ENCODE data around the gene ZFP91. TPM values are rescaled to one million over a fixed set of nuclear protein-coding genes. Genes with fewer than 3 reads are reported as not detected.
A peak's percentile ranks its signal among the peaks of the same experiment; 100 is the strongest.

Gene ZFP91
- total RNA-seq, 4 donors from 2014 or later = 49.8 to 63.7 (median 59.1) TPM

- 84 to 86% methylated on average over 4 of the region's 4 CpGs for WGBS, 2 donors
- TF ChIP-seq CTCF (IDR thresholded peaks at IDR 0.05) = no peak
- TF ChIP-seq POLR2A (IDR thresholded peaks at IDR 0.05) = no peak
- H3K27ac ChIP-seq = no peak overlapping the region
- intact Hi-C loops (cut with DNase I) = no loop called here
- H3K4me3 ChIP-seq (replicated peaks in 1 of 3) = no peak overlapping the region
- peaks cover 7 to 8% of the 10 kb centered on the region in 2 donors for H3K4me1 ChIP-seq
- H3K27me3 ChIP-seq = no peaks in the 10 kb centered on the region
- H3K36me3 ChIP-seq = peaks cover 43 to 49% of the 10 kb centered on the region in 2 donors
- no peak for DNase-seq
- H3K9me3 ChIP-seq = no peaks in the 10 kb centered on the region
Observed at GRCh38 chr11:58617976-58618557, 39.2 kb downstream of the ZFP91 start.

- Histone ChIP-seq H3K9me3 (no peaks in the 10 kb centered on the region), H3K27me3 (no peaks in the 10 kb centered on the region), H3K36me3 (peaks cover 42 to 47% of the 10 kb centered on the region in 2 donors), H3K4me1 (peaks cover 15 to 21% of the 10 kb centered on the region in 2 donors), H3K4me3 (replicated peaks in 1 of 3) (no peak overlapping the region), H3K27ac (no peak overlapping the region)
- DNase-seq = no peak
- no peak for TF ChIP-seq CTCF (IDR thresholded peaks at IDR 0.05)
- no peak for TF ChIP-seq POLR2A (IDR thresholded peaks at IDR 0.05)
- WGBS, 2 donors = 93 to 95% methylated on average over 4 of the region's 4 CpGs
- intact Hi-C loops (cut with DNase I) = no loop called here
Observed at GRCh38 chr11:58621586-58622262, 42.9 kb downstream of the ZFP91 start.

- intact Hi-C loops (cut with DNase I) = no loop called here
- H3K9me3 ChIP-seq = no peaks in the 10 kb centered on the region
- no peaks in the 10 kb centered on the region for H3K27me3 ChIP-seq
- H3K36me3 ChIP-seq = peaks cover 36 to 40% of the 10 kb centered on the region in 2 donors
- TF ChIP-seq POLR2A (IDR thresholded peaks at IDR 0.05) (no peak), CTCF (IDR thresholded peaks at IDR 0.05) (no peak)
- H3K27ac ChIP-seq = no peak within 1 kb of the TSS
- peaks cover 20 to 27% of the 10 kb centered on the region in 2 donors for H3K4me1 ChIP-seq
- DNase-seq = no peak
- H3K4me3 ChIP-seq (replicated peaks in 1 of 3) = no peak within 1 kb of the TSS
- 53 to 62% methylated on average over 2 of the region's 2 CpGs for WGBS, 2 donors
Observed at GRCh38 chr11:58622344-58622743, 43.5 kb downstream of the ZFP91 start, which contains the start of gene CNTF. Gene CNTF (plus strand): TSS chr11:58622665. CDS start chr11:58622753, 88 bp downstream.

- H3K9me3 ChIP-seq = no peaks in the 10 kb centered on the region
- no peak for DNase-seq
- H3K4me3 ChIP-seq (replicated peaks in 1 of 3) = no peak overlapping the region
- H3K4me1 ChIP-seq = peaks cover 29 to 46% of the 10 kb centered on the region in 2 donors
- peak overlapping the region in 2 of 3 donors; percentile 28 to 48 for H3K27ac ChIP-seq
- no peak for TF ChIP-seq CTCF (IDR thresholded peaks at IDR 0.05)
- no peak for TF ChIP-seq POLR2A (IDR thresholded peaks at IDR 0.05)
- peaks cover 18 to 22% of the 10 kb centered on the region in 2 donors for H3K36me3 ChIP-seq
- WGBS, 2 donors = 96 to 99% methylated on average over 4 of the region's 4 CpGs
- intact Hi-C loops (cut with DNase I) = no loop called here
- no peaks in the 10 kb centered on the region for H3K27me3 ChIP-seq
Observed at GRCh38 chr11:58625086-58625485, 46.2 kb downstream of the ZFP91 start.

Data from thyroid gland (tissue), 4 donors.